ENCODE data around the gene RNF166.

The RNF166 gene

DNA sequence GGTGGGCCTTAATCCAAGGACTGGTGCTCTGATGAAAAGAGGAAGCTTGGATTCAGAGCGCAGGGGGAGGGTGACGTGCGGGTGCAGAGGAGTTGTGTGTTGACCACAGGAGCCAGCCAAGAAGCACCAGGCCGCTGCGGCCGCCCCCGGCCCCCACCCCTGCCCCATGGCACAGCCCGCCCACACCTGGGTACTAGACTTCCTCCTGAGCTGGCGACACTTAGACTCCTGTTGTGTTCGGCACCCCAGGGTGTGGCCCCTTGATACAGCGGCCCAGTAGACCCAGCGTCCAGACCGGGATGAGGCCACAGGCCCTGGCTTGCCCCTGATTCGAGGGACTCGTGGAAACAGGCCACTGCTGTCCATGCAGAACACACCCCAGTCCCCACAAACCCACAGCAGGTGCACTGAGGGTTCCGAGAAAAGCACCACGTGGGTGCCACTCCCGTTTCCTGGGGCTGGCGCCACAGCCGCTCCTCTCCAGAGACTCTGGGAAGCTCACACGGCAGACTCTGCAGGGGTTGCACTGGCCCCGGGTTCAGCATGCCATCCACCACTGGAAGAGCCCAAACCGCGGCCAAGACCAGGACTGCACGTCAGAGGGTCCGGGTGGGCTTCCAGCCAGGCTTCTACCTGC lies 14.2 kb downstream of the RNF166 start:
- DNase-seq, result peak in 7 of 14 donors; percentile 24 to 42 (median 38)

DNA sequence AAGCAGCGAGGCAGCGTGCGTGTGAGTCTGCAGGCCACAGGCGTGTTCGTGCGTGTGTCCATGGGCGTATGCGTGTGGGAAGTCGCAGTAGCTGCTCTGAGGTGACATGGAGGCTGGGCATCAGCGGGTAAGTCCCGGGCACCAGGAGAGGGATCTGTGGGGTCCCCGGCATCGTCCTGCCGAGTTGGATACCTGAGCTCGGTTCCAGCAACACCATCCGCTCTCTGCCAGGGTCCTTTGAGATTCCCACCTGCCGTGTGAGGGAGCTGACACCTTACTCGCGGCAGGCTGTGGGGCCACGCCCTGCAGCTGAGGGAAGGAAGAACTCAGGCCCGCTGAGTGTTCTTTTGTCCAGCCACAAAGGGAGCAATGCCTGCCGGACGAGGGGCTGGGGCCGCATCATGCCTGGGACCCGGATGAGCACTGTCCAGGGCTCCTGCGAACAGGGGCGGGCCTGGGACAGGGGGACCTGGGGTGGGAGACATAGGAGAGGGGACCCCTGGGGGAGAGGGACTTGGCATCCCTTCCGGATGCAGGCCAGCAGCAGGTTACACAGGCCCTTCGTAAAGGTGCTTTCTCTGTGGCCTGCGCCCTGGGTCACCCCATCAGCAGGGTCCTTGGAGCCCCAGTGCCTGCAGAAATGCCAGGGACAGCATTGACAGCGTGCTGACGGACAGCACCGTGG lies 14.9 kb downstream of the RNF166 start:
- DNase-seq, result no peak

DNA sequence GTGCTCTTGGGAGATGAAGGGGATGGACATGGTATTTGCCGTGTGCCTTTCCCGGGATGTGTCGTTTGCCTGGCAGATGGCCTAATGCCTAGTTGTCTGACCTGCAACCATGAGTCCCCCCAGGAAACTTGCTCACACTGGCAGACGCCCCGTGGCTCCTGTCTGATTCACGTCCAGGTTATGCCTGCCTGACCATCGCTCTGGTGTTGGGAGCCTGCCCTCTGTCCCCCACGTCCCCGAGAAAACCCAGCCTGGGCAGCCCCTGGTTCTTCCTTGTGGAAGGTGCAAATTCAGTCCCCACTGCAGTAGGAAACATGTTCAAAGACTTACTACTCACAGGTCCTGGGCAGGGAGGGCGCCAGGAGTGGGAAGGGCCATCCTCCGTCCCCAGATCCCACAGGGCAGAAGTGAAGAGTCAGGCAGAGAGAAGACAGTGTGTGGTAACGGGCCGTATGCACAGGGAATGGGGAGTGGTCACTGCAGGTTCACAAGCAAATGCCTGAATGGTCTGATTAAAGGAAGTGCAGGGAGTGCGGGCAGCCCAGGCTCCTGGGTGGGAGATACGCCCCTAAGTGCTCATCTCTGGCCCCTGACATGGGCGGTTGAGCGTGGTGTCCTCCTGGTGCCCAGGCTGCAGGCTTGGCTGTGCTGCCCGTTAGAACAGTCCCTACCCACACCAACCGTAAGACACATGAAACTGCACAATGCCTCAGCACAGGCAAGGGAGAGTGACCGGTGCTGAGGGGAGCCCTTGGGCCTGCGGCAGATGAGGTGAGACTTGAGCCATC lies 15.7 kb downstream of the RNF166 start:
- DNase-seq, result no peak

DNA sequence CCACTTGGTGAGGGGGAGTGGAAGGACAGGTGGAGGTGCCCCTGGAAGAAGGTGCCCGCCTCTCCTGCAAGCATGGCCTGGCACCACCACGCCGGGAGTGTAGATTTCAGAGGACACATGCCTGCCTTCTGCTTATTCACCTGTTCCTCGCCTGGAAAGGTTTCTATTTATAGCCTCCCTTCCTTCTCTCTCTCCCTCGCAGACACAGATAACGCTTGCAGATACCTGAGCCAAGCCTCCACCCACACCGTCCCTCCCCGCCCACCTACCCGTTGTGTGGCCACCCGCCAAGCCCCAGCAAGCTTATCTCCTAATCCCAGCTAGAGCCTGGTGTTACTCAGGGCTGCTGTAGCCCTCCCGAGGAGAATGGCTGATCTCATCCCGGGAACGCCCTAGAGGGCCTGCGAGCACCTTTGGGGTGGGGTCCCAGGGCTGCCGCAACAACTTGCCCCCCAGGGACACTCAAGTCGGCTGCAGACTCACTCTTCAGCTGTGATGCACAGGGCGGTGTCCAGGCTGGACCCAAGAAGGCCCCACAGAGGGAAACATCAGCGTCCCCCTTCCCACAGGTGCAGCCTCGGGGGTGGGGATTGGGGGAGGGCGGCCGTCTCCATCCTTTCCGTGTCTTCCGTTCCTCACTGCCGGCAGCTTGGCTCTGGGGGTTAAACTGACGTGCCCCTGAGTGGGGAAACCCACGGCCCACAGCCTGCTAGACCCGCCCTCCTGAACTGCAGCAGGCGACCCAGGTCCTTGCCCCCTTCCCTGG lies 18.0 kb downstream of the RNF166 start:
- peak in 1 of 14 donors; percentile 84 for DNase-seq

DNA sequence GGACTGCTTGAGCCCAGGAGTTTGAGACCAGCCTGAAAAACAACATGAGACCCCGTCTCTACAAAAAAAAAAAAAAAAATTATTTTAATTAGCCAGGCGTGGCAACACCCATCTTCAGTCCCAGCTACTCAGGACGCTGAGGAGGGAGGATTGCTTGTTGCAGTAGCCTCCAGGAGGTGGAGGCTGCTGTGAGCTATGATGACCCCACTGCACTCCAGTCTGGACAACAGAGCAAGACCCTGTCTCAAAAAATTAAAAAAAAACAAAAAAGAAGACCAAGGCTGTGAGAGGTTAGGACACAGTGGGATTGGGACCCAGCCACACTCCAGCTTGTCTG lies 18.6 kb downstream of the RNF166 start:
- no peak for DNase-seq

DNA sequence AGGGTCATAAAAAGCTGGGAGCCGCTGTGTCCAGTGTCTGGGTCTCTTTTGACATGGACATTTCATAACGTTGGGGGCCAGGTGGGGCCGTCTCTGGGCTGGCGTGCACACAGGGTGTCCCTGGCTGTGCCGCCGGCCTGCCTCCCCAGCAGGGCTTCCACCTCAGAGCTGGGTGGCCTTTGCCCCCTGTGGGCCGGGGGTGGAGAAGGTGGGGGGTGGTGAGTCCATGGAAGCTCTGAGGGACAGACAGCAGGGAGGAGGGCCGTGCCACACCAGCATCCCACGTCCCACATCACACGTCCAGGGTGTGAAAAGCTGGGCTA lies 19.0 kb downstream of the RNF166 start:
- no peak for DNase-seq

DNA sequence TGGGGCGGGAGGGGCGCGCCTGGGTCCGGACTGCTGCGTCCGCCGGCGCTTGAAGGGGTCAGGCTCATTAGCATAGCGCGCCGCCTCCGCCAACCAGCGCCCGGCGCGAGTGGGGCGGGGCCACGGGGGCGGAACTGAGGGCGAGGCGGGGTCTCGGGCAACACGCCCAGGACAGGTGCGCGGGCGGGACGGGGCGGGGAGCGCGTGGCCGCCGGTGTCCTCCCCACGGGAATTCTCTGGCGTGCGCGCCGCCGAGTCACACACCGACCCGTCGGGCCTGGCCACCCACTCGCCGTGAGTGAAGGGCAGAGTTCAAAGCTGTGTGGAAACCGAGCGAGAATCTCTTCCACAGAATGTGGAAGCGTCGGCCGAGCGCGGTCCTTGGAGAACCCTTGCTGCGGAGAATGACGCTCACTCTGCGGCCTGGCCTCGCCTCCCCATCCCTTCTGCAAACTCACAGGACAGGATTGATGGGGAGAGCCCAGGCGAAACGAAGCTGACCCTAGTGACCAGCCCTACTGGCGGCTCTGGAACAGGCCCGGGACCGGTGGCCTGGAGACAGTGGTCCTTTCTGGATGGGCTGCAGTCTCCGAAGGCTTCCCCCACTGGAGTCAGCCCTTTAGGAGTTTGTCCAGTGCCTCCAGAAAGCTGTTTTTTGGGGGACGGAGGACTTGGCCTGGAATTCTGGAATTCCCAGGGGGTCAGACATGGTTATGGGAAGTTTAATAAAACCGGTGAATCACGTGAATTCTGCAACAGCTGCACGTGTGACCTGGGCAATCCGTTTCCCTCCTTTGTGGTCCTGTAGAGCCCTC lies 19.6 kb downstream of the RNF166 start, which contains the start of gene SNAI3:
Gene SNAI3 (minus strand): TSS at position 69 of the 815 bp plus-strand sequence. CDS start 101 bp downstream, outside the sequence.
- peak in 9 of 14 donors; percentile 28 to 77 (median 48) for DNase-seq

DNA sequence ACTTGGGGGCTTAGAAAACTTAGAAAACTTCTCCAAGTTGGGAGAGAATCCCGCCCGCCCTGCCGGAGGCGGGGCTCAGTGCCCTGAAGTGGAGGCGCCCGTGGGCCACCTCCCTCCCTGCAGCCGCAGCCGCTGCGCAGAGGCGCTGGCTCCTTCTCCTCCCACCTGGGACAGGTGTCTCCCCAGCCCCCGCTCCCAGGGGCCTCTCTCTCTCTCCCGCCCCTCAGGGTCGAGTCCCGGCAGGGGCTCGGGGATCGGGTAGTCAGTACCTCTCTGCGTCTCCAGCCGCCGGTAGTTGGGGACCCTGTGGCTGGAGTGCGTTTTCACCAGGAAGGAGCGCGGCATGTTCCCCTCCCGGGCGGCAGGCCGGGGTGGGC lies 20.2 kb downstream of the RNF166 start:
- DNase-seq, result no peak

DNA sequence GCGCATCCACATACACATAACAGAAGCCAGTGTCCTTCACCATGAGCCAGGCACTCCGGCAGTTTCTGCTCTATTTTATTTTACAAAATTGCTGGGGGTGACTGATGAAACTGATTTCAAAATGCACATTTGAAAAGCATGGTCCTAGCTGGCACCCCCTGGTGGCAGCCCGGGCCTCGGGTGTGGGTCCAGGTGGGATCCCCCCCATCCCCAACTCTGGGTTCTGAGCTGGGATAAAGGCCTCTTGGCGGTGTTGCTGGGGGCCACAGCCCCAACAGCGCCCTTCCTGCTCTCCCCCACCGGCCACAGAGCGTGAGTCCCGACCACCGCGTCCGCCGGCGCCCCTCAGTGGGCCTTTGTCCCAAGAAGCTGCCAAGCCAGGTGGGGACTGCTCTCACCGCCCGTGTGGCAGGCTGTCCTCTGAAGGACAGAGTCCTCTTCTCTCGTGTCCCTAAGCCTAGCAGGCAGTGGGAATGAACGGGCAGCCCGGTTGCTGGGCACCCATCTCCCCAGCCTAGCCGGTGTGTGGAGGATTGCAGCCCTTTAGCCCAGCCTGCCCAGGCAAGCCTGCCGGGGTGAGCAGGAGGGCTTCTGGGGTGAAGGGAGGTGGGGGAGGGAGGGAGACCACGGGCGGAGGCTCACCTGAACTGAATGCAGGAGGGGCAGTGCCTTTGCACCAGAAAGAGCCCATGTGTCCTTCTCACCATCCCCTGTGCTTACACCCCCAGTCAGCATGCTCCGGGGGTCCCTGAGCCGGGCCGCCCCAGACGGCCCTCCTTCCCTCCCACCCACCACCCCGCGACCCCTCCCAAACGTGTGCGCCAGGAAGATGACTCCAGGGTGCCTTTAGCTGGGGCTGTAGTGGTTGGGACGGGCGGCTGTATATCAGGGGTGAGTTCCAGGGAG lies 20.8 kb downstream of the RNF166 start:
- DNase-seq, result no peak

DNA sequence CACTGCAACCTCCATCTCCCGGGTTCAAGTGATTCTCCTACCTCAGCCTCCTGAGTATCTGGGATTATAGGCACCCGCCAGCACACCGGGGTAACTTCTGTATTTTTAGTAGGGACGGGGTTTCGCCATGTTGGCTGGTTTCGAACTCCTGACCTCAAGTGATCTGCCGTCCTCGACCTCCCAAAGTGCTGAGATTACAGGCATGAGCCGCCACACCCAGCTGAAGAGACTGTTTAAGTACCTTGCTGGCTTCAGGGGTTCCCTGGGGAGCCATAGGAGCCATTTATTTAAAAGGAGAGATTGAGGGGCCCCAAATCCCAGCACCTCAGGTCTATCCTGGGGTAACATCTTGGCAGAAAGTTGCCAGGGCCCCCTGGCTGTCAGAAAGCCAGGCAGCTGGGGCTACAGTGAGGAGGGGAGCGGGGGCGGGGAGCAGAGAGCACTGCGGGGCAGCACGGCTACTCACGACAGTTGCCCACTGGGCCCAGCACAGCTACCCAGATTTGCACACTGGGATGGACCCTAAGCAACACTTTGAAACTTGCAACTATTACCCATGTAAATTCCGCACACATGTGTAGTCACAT lies 21.5 kb downstream of the RNF166 start:
- no peak for DNase-seq

DNA sequence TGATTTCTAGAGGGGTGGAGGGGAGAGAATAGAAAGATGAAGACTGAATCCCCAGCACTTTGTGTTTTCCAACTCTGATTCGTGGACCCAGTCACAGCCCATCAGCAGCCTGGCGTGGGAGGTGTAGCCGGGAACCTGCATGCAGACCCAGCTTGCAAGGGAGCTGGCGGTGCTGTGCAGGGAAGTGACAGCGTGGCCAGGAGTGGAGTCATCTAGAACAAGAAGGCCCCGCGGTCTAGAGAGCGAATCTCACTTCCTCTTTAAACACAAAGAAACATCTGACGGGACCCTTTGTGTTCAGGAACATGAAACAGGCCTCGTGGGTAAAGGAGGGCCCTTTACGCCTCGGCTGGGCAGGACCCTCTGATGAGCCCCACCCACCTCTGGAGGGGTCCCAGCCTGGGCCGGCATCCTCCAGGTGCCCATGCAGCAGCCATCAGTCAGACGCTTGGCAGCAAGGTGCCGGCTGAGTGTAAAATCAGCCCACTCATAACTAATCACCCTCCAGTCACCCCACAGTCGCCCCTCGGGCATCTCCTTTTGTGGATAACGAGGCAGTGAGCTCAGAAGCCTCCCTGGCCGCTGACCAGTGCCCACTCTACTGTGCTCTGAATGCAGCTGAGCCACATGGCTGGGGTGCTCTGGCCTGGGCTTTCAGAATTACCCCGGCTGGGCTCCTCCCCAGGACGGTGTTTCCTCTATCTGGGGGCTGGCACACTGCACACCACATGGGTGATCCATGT lies 24.3 kb downstream of the RNF166 start:
- DNase-seq, result peak in 7 of 14 donors; percentile 12 to 57 (median 36)

DNA sequence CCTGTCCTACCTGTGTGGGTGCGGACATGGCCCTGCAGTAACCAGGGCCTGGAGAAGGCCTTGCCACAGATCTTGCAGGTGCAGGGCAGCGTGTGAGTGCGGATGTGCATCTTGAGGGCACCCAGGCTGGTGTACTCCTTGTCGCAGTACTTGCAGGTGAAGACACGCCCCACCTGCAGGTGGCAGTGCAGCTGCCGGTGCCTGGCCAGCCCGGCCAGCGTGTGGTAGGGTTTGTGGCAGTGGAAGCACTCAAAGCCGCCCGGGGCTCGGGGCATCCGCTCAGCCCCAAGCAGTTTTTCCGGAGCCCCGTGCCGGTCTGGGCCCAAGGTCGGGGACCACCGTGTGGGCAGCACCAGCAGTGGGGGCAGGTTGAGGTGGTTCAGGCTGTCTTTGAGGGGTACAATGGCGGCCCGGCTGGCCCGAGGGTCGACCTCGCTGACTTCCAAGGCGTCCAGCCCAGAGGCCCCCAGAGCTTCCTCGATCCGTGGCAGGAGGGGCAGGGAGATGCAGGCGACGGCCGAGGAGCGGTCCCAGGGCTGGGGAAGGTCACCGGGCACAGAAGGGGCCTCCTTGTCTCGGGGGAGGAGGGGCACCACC lies 25.0 kb downstream of the RNF166 start:
- DNase-seq, result peak in 1 of 14 donors; percentile 24

DNA sequence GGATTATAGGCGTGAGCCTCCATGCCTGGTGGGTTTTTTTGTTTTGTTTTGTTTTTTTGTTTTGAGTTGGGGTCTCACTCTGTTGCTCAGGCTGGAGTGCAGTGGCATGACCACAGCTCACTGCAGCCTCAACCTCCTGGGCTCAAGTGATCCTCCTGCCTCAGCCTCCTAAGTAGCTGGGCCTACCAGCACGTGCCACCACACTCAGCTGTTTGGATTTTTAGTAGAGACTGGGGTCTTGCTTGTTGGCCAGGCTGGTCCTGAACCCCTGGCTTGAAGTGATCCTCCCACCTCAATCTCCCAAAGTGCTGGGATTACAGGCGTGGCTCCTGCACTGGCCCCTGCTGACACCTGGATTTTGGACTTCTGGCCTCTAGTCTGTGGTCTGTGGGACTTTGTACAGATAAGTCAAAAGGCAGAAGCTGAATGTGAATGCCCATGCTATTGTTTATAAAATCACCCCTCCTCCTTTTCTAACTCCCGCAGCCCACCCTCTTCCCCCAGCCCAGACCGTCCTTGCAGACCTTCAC lies 25.6 kb downstream of the RNF166 start:
- DNase-seq, result no peak

DNA sequence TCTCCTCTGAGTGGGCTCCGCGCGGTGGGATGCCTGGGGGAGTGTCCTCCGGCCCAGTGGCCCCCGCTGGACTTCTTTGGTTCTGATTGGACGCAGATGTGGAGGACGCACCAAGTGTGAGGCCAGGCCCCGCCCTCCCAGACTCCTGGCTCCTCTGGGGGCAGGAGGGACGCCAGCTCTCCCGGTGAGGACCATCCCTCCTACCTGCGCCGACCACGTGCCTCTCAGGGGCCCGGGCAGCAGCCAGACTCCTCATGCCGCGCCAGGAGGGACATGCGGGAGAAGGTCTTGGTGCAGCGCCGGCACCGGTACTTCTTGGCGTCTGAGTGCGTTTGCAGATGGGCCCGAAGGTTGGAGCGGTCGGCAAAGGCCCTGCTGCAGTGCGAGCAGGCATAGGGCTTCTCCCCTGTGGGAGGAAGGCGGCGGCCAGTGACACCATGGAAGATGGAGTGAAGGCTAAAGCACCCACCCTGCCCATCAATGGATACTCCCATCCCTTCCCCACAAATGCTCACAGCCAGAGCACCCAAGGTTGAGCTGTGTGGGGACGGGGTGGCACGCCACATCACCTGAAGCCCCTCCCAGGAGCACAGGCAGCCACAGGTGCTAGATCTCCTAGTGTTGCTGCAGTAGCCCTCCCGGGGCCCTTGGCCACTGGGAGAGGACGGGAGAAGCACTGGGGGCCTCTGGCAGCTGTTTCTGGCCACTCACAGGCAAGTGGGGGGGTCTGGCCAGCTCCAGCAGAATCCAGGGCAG lies 27.8 kb downstream of the RNF166 start:
- DNase-seq, result peak in 2 of 14 donors; percentile 23 to 45

DNA sequence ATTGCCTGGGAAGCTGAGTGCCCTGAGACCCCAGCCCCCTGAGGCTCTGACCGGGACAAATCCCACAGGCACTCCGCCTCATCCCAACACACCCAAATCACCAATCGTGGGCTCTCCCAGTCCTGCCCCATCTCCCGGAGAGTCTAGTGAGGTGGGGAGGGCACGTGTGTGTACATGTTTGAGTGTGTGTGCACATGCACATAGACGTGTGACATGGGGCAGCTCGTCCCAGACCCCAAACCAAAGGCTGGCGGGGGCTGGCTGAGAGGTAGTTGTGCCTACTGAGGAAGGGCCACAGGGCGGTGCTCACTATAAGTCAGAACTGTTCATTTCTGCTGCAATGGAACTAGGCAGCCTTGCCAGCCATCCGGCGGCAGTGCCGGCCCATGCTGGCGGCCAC lies 28.5 kb downstream of the RNF166 start:
- peak in 1 of 14 donors; percentile 45 for DNase-seq

DNA sequence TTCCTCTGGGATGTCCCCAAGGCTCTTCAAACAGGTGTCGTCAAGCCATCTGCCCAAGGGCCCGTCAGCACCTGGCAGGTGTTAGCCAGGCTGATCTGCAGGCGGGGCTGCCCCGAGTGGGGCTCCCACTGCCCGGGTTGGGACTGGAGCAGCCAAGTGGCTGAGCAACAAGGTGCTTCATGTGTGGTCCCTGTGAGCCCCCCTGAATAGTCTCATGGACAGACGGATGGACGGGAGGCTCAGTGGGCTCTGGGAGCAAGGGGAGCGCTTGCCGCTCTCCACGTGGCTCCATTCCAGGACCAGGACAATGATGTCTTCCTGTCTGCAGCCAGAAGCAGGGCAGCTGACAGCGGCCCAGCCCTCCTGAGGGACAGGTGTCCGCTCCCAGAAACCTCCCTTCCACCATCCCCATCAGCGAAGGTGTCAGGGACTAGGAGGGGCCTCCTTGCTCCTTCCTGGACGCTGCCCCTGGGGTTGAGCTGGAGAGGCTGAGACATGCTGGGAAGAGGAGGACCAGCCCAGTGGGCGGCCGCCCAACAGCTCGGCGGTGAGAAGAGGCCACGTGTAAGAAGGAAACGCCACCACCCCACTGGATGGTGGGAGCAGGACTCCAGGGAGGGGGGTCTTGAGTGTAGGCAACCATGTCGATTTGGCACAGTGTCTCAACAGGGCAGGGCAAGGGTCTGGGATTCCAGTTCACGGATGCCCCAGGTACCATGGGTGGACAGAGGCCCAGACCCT lies 29.5 kb downstream of the RNF166 start:
- peak in 1 of 14 donors; percentile 26 for DNase-seq

DNA sequence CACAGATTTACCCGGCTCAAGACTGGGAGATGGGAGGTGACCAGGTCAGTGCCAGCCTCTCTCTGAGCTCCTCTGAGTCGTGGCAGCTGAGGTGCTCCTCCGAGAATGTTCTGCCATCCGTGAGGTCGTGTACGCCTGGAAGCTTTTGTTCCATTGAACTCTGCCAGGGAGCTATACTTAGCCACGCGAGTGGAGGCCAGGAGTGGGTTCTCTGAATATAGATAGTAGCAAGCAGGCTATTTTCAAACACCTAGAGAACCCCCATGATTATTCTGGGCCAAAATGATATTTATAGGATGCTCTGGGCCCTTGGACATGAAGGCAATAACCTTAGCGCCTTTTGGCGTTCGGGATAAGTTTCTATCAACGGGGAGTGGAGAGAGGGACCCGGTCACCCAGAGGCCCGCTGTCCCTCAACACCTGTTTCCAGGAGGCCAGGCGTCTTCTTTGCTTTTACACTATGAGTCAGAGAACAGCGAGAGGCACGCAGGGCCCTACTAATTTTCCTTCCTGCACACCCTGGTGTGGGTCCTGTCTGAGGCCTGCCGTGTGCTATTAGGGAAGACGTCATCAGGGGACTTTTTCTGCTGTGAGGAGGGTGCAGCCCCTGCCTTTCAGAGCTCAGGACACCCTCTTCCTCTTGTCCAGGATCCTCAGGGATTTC lies 32.4 kb downstream of the RNF166 start:
- no peak for DNase-seq

Data from C1 segment of cervical spinal cord (tissue), 14 donors.